Measurements from ENCODE around the gene INSIG2.

DNA sequence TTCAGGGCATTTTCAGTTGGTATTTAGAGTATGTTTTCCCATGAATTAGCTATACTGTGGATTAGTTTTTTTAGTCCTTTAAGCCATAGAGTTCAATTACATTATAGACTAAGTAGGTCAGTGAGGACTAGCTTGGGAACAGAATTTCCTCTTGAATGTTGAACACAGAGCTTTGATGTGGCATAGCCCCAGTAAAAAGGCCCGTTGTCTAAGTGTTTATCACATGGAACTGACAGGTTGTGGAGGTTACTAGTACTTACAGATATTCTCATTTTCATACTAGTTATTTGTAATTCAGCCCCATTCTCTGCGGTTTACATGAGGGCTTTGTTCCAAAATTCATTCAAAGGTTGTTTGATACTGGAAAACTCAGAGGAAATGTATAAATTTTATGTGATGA is 6.2 kb downstream of the INSIG2 start:
- TF ChIP-seq, protein P1, sequence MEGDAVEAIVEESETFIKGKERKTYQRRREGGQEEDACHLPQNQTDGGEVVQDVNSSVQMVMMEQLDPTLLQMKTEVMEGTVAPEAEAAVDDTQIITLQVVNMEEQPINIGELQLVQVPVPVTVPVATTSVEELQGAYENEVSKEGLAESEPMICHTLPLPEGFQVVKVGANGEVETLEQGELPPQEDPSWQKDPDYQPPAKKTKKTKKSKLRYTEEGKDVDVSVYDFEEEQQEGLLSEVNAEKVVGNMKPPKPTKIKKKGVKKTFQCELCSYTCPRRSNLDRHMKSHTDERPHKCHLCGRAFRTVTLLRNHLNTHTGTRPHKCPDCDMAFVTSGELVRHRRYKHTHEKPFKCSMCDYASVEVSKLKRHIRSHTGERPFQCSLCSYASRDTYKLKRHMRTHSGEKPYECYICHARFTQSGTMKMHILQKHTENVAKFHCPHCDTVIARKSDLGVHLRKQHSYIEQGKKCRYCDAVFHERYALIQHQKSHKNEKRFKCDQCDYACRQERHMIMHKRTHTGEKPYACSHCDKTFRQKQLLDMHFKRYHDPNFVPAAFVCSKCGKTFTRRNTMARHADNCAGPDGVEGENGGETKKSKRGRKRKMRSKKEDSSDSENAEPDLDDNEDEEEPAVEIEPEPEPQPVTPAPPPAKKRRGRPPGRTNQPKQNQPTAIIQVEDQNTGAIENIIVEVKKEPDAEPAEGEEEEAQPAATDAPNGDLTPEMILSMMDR (IDR thresholded peaks at IDR 0.05), result no peak
- no peak for TF ChIP-seq POLR2A (IDR thresholded peaks at IDR 0.05)

All from uterus (tissue), 2 donors.